Measurements from ENCODE around the gene SMS.

DNA sequence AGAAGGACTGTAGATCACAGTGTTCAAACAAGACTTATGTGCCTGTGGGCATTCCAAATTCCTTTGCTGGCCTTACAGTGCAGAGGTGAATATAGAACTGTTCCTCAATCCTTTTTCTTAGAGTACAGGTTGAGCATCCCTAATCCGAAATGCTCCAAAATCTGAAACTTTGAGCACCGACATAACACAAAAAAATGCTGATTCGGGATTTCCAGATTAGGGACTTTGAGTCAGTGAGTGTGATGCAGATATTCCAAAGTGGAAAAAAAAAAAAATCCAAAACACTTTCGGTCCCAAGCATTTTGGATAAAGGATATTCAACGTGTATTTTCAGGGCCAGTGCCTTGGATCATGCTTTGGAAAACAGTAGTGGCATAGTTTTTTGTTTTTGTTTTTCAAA lies 9.2 kb downstream of the SMS start:
- TF ChIP-seq, protein P1, sequence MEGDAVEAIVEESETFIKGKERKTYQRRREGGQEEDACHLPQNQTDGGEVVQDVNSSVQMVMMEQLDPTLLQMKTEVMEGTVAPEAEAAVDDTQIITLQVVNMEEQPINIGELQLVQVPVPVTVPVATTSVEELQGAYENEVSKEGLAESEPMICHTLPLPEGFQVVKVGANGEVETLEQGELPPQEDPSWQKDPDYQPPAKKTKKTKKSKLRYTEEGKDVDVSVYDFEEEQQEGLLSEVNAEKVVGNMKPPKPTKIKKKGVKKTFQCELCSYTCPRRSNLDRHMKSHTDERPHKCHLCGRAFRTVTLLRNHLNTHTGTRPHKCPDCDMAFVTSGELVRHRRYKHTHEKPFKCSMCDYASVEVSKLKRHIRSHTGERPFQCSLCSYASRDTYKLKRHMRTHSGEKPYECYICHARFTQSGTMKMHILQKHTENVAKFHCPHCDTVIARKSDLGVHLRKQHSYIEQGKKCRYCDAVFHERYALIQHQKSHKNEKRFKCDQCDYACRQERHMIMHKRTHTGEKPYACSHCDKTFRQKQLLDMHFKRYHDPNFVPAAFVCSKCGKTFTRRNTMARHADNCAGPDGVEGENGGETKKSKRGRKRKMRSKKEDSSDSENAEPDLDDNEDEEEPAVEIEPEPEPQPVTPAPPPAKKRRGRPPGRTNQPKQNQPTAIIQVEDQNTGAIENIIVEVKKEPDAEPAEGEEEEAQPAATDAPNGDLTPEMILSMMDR (conservative IDR thresholded peaks at IDR 0.05): no peak
- no peak for TF ChIP-seq ZFX (IDR thresholded peaks at IDR 0.05)
